Left ventricle myocardium inferior (tissue), 1 donor: ENCODE measurements around the gene UNK. TPM values are rescaled to one million over a fixed set of nuclear protein-coding genes. Genes with fewer than 3 reads are reported as not detected.

Source experiments
- DNase-seq: peaks from one replicate; pipeline ENCODE4 v3.0.0-alpha.2; 2020
- H3K27ac ChIP-seq: fragments of 200-600 bp; replicated peaks from 2 replicates; pipeline ENCODE4 v1.8.0; 2021
- H3K27me3 ChIP-seq: fragments of 200-600 bp; 2 replicates; pipeline ENCODE4 v1.8.0; 2021; ENCODE audit warnings: low read depth
- H3K36me3 ChIP-seq: fragments of 200-600 bp; 2 replicates; pipeline ENCODE4 v1.8.0; 2021
- H3K4me1 ChIP-seq: fragments of 200-600 bp; 2 replicates; pipeline ENCODE4 v1.8.0; 2021
- H3K4me3 ChIP-seq: fragments of 200-600 bp; 2 replicates; pipeline ENCODE4 v1.8.0; 2021; ENCODE audit warnings: mild to moderate bottlenecking, moderate library complexity
- H3K9me3 ChIP-seq: fragments of 200-600 bp; replicated peaks from 2 replicates; pipeline ENCODE4 v1.8.0; 2021
- intact Hi-C: fragments of 100-400 bp; cut with micrococcal nuclease; formaldehyde crosslinking; loops from one replicate; pipeline ENCODE4 v1.11.0; 2022
- total RNA-seq: library from RNA; stranded (reverse); fragmentation: NEBNext Ultra II Directional; extraction: Animal tissue kit (Norgen Biotek cat#: 25700); gene quantifications from one replicate; pipeline ENCODE4 v1.2.1, GENCODE V29; 2021
- TF ChIP-seq, protein P1 (sequence below): fragments of 200-600 bp; IDR thresholded peaks from 2 replicates; pipeline ENCODE4 v1.8.0; 2021; ENCODE audit warnings: antibody characterized with exemption, mild to moderate bottlenecking, borderline replicate concordance
- donor health status: DM: no; HTN: yes; CAD: no; lungs with severe emphysema.

Gene UNK
- total RNA-seq, 1 donor from 2014 or later, result 14.7 TPM

DNA sequence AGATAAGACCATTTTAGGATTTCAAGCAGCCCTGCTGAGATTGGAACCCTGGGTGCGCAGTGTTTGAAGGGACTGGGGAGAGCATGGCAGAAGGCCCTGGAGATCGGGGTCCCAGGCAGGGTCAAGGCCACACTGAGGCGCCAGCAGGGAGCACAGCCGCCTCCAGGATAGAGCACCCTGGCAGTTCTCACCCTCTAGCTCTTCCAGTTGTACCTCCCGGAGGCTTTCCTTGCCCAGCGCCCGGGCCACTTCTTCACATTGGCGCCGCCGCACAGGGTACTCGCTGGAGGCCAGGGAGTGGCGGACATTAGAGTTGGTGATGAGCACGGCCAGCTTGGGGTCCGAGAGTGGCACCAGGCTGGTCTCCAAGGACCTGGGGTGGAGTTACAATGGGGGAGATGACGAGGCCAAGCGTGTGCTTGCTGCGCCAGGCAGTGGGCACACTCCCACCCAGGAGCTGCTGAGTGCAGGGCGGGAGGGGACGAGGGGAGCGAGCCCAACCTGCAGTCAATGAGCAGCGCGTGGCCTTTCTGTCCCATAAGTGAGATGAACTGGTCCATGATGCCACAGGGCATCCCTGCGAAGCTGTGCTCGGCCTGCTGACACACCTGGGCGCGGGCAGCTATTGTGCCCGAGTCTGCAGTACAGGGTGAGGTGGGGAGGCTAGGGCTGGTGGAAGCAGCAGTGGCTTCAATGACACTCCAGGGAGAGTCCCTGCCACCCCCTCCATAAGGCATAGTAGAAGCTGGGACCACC lies 21.9 kb upstream of the UNK start:
- TF ChIP-seq, protein P1, sequence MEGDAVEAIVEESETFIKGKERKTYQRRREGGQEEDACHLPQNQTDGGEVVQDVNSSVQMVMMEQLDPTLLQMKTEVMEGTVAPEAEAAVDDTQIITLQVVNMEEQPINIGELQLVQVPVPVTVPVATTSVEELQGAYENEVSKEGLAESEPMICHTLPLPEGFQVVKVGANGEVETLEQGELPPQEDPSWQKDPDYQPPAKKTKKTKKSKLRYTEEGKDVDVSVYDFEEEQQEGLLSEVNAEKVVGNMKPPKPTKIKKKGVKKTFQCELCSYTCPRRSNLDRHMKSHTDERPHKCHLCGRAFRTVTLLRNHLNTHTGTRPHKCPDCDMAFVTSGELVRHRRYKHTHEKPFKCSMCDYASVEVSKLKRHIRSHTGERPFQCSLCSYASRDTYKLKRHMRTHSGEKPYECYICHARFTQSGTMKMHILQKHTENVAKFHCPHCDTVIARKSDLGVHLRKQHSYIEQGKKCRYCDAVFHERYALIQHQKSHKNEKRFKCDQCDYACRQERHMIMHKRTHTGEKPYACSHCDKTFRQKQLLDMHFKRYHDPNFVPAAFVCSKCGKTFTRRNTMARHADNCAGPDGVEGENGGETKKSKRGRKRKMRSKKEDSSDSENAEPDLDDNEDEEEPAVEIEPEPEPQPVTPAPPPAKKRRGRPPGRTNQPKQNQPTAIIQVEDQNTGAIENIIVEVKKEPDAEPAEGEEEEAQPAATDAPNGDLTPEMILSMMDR, result no peak
- H3K4me3 ChIP-seq, result no peak overlapping the region
- H3K4me1 ChIP-seq, result peaks cover 28% of the 10 kb centered on the region
- peaks cover 24% of the 10 kb centered on the region for H3K36me3 ChIP-seq
- intact Hi-C loops, result no loop called here
- H3K27me3 ChIP-seq, result no peaks in the 10 kb centered on the region
- no peak overlapping the region for H3K27ac ChIP-seq
- no peaks in the 10 kb centered on the region for H3K9me3 ChIP-seq
- no peak for DNase-seq

DNA sequence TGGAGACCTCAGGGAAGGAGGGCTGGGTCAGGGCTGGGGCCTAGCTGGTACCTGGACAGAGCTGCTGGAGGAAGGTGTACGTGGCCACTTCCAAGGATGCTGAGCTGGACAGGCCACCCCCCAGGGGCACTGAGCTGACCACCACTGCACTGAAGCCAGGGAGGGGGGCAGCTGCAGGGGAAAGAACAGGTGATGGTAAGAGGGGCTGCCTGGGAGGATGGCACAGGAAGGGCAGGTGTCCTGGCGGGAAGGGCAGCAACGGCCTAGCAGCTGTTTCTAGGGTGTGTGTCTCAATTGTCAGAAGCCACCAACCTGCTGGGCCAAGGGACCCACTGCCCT lies 21.4 kb upstream of the UNK start:
- no peaks in the 10 kb centered on the region for H3K27me3 ChIP-seq
- H3K4me3 ChIP-seq, result no peak overlapping the region
- H3K4me1 ChIP-seq, result peaks cover 28% of the 10 kb centered on the region
- TF ChIP-seq, protein P1, result no peak
- intact Hi-C loops, result no loop called here
- no peaks in the 10 kb centered on the region for H3K9me3 ChIP-seq
- H3K36me3 ChIP-seq, result peaks cover 19% of the 10 kb centered on the region
- DNase-seq, result no peak
- no peak overlapping the region for H3K27ac ChIP-seq

DNA sequence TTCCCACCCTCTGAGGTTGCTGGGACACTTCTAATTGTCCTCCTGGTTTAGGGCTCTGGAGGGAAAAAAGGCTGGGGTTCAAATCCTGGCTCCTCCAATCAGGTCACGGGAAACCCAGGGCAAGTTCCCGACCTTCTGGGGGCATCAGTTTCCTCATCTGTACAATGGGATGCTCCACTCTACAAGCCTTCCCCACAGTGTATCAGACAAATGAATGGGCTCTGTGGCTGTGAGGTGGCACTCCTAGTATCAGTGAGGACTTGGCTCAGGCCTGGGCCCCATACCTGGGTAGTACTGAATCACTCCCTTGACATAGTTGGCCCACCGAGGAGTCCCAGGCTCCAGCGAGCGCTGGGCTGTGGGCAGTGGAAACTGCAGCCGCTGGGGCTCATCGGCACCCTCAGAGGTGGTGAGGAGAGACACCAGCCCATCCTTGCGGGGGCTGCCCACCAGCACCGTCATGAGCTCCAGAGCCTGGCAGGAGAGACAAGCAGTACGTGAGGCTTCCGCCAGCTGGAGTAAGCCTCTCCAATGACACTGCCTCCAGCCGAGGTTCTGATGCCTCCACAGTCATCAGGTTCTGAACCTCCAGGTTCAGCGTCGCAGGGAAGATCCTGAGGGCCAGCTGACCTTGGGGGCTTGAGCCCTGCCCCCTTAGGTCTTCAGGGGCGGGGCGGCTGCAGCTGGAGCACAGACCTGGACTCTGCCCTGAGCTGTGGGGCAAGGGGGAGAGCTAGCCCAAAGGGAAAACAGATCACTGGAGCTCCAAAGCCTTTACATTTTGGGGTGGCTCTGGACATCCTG lies 20.8 kb upstream of the UNK start:
- peaks cover 13% of the 10 kb centered on the region for H3K36me3 ChIP-seq
- H3K4me1 ChIP-seq, result peaks cover 28% of the 10 kb centered on the region
- TF ChIP-seq, protein P1, result no peak
- DNase-seq, result no peak
- intact Hi-C loops, result no loop called here
- H3K9me3 ChIP-seq, result no peaks in the 10 kb centered on the region
- H3K27ac ChIP-seq, result peak overlapping the region; percentile 96
- H3K27me3 ChIP-seq, result no peaks in the 10 kb centered on the region
- H3K4me3 ChIP-seq, result peak overlapping the region; percentile 93

DNA sequence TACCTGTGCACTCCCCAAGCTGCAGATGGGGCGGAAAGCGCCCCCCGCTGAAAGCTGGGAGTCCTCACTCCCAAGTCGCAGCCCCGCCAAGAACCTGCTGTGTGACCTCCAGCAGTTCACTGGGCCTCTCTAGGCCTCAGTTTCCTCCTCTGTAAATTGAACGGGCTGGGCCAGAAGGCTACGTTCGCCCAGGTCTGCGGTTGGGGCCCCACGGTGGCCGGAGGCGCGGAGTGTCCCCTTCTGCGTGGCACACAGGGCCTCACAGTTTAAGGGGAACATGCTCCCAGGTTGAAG lies 20.2 kb upstream of the UNK start:
- peak overlapping the region; percentile 93 for H3K4me3 ChIP-seq
- intact Hi-C loops, result no loop called here
- peak overlapping the region; percentile 96 for H3K27ac ChIP-seq
- H3K36me3 ChIP-seq, result peaks cover 10% of the 10 kb centered on the region
- no peak for DNase-seq
- TF ChIP-seq, protein P1, result no peak
- no peaks in the 10 kb centered on the region for H3K27me3 ChIP-seq
- H3K4me1 ChIP-seq, result peaks cover 28% of the 10 kb centered on the region
- no peaks in the 10 kb centered on the region for H3K9me3 ChIP-seq

DNA sequence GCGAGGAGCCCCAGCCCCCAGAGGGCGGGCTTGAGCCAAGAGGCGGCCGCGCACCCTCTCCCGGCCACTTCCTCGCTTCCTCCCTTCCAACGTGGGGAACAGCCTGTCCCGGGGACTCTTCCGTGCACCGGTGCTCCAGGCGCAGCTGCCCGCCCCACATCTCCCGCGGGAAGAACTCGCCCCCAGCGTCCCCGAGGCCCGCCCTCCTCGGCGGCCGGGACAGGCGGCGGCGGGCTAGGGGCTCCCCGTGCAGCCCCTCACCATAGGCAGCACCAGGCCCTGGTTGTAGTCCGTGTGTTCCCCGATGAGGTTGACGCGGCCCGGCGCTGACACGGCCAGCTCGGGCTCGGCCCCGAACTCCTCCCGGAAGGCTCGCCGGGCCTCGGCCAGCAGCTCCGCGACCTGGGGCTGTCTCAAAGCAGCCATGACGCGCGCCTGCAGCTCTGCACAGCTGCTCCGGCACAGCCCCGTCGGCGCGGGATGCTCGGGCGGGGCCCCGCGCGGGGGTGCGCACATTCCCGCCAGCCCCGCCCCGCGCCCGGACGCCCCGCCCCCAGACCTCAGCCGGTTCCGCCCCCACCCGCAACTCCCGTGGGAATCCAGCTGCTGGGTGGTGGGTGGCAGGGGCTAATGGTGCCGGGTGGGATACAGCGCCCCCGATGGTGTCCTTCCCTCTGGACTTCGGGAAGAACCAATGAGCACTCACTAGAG lies 19.7 kb upstream of the UNK start, which contains the start of gene GALK1:
Gene GALK1, minus strand, starts transcription at position 482 of the 711 bp plus-strand sequence. Its CDS starts 56 bp downstream, at position 426.
- Histone ChIP-seq H3K4me3 (peak within 1 kb of the TSS; percentile 93), H3K27ac (peak within 1 kb of the TSS; percentile 96), H3K27me3 (no peaks in the 10 kb centered on the region), H3K9me3 (no peaks in the 10 kb centered on the region), H3K36me3 (peaks cover 10% of the 10 kb centered on the region), H3K4me1 (peaks cover 26% of the 10 kb centered on the region)
- DNase-seq, result peak; percentile 81
- TF ChIP-seq, protein P1, result peak; percentile 69
- intact Hi-C loops, result no loop called here
